ENCODE data around the gene WDR76.

Gene WDR76

DNA sequence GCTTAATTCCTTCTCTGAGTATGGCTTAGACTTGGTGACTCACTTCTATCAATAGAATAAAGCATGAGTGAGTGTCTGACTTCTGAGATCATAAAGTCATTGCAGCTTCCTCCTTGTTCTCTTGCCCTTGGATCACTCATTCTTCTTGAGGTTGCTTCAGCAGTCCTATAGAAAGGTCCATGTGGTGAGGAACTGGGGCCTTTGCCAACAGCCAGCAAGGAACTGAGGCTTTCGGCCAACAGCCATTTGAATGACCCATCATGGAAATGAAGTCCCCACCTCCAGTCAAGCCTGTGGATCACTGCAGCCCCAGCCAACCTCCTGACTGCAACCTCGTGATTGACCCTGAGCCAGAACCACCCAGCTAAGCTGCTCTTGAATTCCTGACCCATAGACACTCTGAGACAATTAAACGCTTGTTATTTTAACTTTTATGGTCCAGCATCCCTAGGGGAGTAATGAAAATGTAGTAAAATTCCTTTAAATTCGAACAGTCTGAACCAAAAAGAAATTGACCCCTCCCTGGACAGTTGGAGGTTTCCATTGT, 84.5 kb downstream of the WDR76 start:
- no peak overlapping the region for H3K4me3 ChIP-seq (ENCODE audit: low read depth, low read length)

DNA sequence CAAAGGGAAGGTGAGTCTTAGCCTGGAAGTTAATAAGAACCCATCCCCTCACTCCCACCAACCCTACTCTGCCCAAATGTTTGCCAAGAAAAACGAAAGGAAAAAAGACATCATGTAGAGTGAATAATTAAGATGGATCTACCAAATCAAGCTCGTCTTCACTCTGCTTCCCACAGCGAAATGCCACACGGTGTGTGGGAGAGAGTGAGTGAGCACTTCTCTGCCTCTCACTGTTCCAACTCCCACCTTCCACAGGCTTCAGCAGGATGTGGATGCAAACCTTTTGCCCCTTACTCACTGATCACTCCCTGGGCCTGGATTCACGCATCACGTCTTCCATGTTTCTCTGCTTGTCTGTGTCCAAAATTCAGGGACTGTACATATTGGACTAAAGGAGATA, 85.4 kb downstream of the WDR76 start:
- no peak overlapping the region for H3K4me3 ChIP-seq (ENCODE audit: low read depth, low read length)

DNA sequence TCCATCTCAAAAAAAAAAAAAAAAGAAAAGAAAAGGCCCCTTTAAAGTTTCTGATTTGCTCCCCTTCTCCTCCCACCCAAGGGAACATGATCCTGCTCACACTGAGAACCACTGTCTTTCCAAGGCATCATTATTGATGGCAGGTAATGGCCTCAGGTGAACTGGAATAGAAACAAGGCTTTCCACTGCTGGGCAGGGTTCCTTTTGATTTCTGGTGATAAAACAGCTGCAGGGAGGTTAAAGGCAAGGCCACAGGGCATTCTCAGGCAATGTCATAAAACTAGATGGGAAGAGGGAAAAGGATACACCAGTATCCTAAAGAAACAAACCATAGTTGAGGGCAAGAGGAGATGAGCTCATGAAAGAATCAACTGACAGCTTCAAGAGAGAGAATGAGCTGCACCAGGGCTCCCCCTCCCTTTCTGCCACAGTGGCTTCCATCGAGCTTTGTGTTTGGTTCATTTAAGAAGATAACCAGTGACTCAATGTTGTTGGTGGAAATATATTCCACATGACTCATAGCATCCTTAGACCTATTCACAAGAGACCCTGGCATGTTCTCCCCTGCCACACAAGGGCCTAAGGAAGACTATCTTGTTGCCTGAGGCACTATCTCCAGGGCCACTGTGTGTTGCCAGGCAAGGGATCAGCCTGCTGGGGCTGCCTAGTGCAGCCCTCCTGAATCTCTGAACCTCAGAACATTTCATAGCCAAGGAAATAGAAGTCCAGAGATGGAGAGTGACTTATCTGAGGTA, 86.4 kb downstream of the WDR76 start:
- no peak overlapping the region for H3K4me3 ChIP-seq (ENCODE audit: low read depth, low read length)

DNA sequence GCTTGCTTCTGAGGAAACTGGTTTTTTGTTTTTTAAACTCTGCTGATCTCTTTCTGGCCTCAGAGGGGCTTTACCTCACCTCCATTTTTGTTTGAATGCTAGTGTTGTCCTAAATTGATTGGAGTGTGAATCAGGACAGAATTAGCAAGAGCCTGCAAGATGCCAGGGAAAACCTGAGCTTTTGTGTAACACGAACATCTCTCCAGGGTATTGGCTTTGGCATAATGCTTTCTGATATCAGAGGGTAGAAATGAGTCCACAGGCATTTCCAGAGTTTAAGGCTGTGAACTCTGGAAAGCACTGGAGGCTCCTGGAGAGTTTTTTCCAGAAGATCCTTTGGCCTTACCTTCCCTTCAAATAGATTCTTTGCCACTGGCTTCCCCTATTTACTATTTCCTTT, 87.1 kb downstream of the WDR76 start:
- no peak overlapping the region for H3K4me3 ChIP-seq (ENCODE audit: low read depth, low read length)

DNA sequence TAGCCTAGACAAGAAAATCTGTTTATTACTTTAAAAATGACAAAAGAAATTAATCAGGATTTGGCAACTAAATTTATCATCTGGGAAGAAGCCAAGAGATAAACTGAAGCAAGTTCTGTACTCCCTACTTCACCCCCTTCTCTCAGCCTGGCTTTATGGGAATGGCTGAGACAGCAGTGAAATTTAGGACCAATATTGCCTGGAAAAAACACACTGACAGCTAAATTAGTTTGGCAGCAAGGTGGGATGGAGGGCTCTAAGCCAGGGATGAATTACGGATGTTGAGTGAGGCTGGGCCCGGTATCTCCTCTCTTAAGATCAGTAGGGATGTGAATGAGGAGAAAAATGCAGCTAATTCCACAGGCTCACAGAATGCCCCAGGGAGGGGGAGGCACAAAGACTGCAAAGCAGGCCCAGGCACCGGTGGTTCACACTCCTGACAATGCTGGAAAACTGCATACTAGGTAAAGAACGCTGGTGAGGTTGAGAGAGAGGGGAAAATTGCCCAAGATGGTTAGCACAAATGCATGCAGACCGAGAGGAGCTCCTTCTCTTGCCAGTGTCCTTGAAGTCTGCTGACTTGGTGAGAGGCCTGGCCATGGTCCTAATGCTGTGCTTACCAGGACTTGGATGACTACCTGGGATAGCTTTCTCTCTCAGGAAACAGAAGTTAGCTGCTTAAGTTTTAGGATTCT, 89.0 kb downstream of the WDR76 start:
- no peak overlapping the region for H3K4me3 ChIP-seq (ENCODE audit: low read depth, low read length)

DNA sequence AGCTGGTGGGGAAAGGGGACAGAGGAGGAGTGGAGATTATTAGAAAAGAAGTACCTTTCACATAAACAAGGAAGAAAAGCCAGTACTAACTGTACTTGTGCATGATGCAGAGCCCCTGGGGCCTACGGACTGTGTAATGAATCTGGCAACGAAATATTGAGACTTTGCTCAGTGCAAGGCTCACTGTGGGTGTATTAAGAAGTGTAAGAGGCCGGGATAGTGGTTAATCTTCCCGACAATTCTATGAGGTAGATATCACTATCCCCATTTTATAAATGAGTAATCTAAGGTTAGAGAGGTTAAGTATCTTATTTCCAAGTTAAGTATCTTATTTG, 89.5 kb downstream of the WDR76 start:
- H3K4me3 ChIP-seq (ENCODE audit: low read depth, low read length), result no peak overlapping the region
